HG02973 (cell line): ENCODE measurements around the gene SCP2D1.
"Not testable (repeated sequence)": the region's sequence is repeated elsewhere in the genome, so short reads cannot be mapped to it uniquely, and the experiment has no call there.

ENCODE experiments used
- ATAC-seq: cut with Tn5 transposase; IDR thresholded peaks from one replicate; pipeline ENCODE4 v1.9.1; 2021; ENCODE audit warnings: moderate library complexity; ENCODE audit not compliant: unreplicated experiment

SCP2D1 gene

GRCh38 chr20:18813483-18813882 lies at the start of gene SCP2D1:
Gene SCP2D1, plus strand, starts transcription at chr20:18813783. Its CDS starts 33 bp downstream, at chr20:18813816.
- ATAC-seq: no peak

GRCh38 chr20:18767676-18768075 lies 45.9 kb upstream of the SCP2D1 start:
- no peak for ATAC-seq

GRCh38 chr20:18773566-18773965 lies 40.0 kb upstream of the SCP2D1 start:
- ATAC-seq: no peak

- no peak for ATAC-seq
Observed at GRCh38 chr20:18774207-18774606, 39.4 kb upstream of the SCP2D1 start.

- ATAC-seq: no peak
Observed at GRCh38 chr20:18775633-18776032, 38.0 kb upstream of the SCP2D1 start.

- no peak for ATAC-seq
Observed at GRCh38 chr20:18778690-18779392, 34.7 kb upstream of the SCP2D1 start.

- no peak for ATAC-seq
Observed at GRCh38 chr20:18780385-18781130, 33.0 kb upstream of the SCP2D1 start.

- no peak for ATAC-seq
Observed at GRCh38 chr20:18781509-18781908, 32.1 kb upstream of the SCP2D1 start.

GRCh38 chr20:18783385-18783959 lies 30.1 kb upstream of the SCP2D1 start:
- no peak for ATAC-seq

GRCh38 chr20:18787046-18787445 lies 26.5 kb upstream of the SCP2D1 start:
- not testable (repeated sequence) for ATAC-seq

GRCh38 chr20:18788021-18788420 lies 25.6 kb upstream of the SCP2D1 start:
- no peak for ATAC-seq

GRCh38 chr20:18790787-18791186 lies 22.8 kb upstream of the SCP2D1 start:
- no peak for ATAC-seq

GRCh38 chr20:18793625-18794427 lies 19.8 kb upstream of the SCP2D1 start:
- peak; percentile 96 for ATAC-seq

GRCh38 chr20:18794428-18794787 lies 19.2 kb upstream of the SCP2D1 start:
- no peak for ATAC-seq

- ATAC-seq: no peak
Observed at GRCh38 chr20:18795366-18795765, 18.2 kb upstream of the SCP2D1 start.

- ATAC-seq: no peak
Observed at GRCh38 chr20:18796282-18796833, 17.2 kb upstream of the SCP2D1 start.

GRCh38 chr20:18801516-18801915 lies 12.1 kb upstream of the SCP2D1 start:
- ATAC-seq: no peak

- peak; percentile 92 for ATAC-seq
Observed at GRCh38 chr20:18802012-18802634, 11.5 kb upstream of the SCP2D1 start.

- ATAC-seq: no peak
Observed at GRCh38 chr20:18805881-18806280, 7.7 kb upstream of the SCP2D1 start.

- ATAC-seq: no peak
Observed at GRCh38 chr20:18808712-18809111, 4.9 kb upstream of the SCP2D1 start.

GRCh38 chr20:18811186-18811585 lies 2.4 kb upstream of the SCP2D1 start:
- ATAC-seq: no peak
